PC-3 (cell line): ENCODE measurements around the gene EDNRA. TPM values are rescaled to one million over a fixed set of nuclear protein-coding genes. Genes with fewer than 3 reads are reported as not detected.

Source experiments
- ATAC-seq: fragments of 200-7000 bp; cut with Tn5 transposase; 2 replicates; pipeline ENCODE4 v1.9.1; 2020; ENCODE audit warnings: mild to moderate bottlenecking, moderate library complexity
- BruUV-seq: library from RNA; stranded (reverse); fragments of 400-500 nt; replicated peaks from 2 replicates; lab custom pipeline; 2021; lab: Mats Ljungman, UMichigan
- CTCF ChIA-PET: fragments of 300-600 bp; sonication (Branson Sonifier 250); formaldehyde crosslinking; loops from one replicate; lab custom pipeline; 2022; ENCODE audit warnings: antibody characterized with exemption; lab: Charles Lee
- POLR2A ChIA-PET: fragments of 300-600 bp; sonication (Branson Sonifier 250); formaldehyde crosslinking; loops from one replicate; lab custom pipeline; 2022; ENCODE audit warnings: antibody characterized with exemption; ENCODE audit not compliant: unreplicated experiment; lab: Charles Lee
- DNase-seq: peaks from one replicate; pipeline ENCODE4 v3.0.0-alpha.2; 2015
- H2AFZ ChIP-seq: fragments of 300-600 bp; sonication (generic); 2 replicates; pipeline ENCODE4 v1.6.0; 2016; ENCODE audit warnings: antibody characterized with exemption, low read length
- H3F3A ChIP-seq: fragments of 300-600 bp; sonication (generic); one replicate; pipeline ENCODE4 v1.6.0; 2017; ENCODE audit warnings: antibody characterized with exemption, low read length, control low read depth, mild to moderate bottlenecking; ENCODE audit not compliant: unreplicated experiment
- H3K27ac ChIP-seq: fragments of 300-600 bp; sonication (generic); 2 replicates; pipeline ENCODE4 v1.5.1; 2016; ENCODE audit warnings: mild to moderate bottlenecking, low read length
- H3K27me3 ChIP-seq: fragments of 300-600 bp; sonication (generic); 2 replicates; pipeline ENCODE4 v1.6.1; 2016; ENCODE audit warnings: low read length, mixed read lengths
- H3K36me3 ChIP-seq: fragments of 300-600 bp; sonication (generic); 2 replicates; pipeline ENCODE4 v1.6.1; 2016; ENCODE audit warnings: low read depth, mixed run types, low read length, mixed read lengths
- H3K4me1 ChIP-seq: fragments of 300-600 bp; sonication (generic); 2 replicates; pipeline ENCODE4 v1.5.1; 2016; ENCODE audit warnings: low read length; ENCODE audit not compliant: insufficient read depth
- H3K4me2 ChIP-seq: fragments of 300-600 bp; sonication (generic); 2 replicates; pipeline ENCODE4 v1.6.0; 2016; ENCODE audit warnings: low read length
- H3K4me3 ChIP-seq: fragments of 300-600 bp; sonication (generic); 2 replicates; pipeline ENCODE4 v1.5.1; 2016; ENCODE audit warnings: mild to moderate bottlenecking, low read length, mixed read lengths
- H3K79me2 ChIP-seq: fragments of 300-600 bp; sonication (generic); 2 replicates; pipeline ENCODE4 v1.6.1; 2017; ENCODE audit warnings: low read length, mixed read lengths
- H3K9ac ChIP-seq: fragments of 300-600 bp; sonication (generic); 2 replicates; pipeline ENCODE4 v1.6.0; 2016; ENCODE audit warnings: mild to moderate bottlenecking, low read length
- H3K9me2 ChIP-seq: fragments of 300-600 bp; sonication (generic); replicated peaks from 2 replicates; pipeline ENCODE4 v1.6.1; 2016; ENCODE audit warnings: mixed run types, low read length, mixed read lengths
- H3K9me3 ChIP-seq: fragments of 300-600 bp; sonication (generic); 2 replicates; pipeline ENCODE4 v1.6.1; 2016; ENCODE audit warnings: low read length, mixed read lengths
- H4K20me1 ChIP-seq: fragments of 300-600 bp; sonication (generic); 2 replicates; pipeline ENCODE4 v1.6.1; 2016; ENCODE audit warnings: low read length, mixed read lengths
- CTCF ChIP-seq: fragments of 300-600 bp; sonication (generic); conservative IDR thresholded peaks from 2 replicates; pipeline ENCODE4 v1.5.1; 2017; ENCODE audit warnings: antibody characterized with exemption, low read depth, mild to moderate bottlenecking, low read length
- EZH2 ChIP-seq: fragments of 300-600 bp; sonication (generic); IDR thresholded peaks from one replicate; pipeline ENCODE4 v1.6.1; 2017; ENCODE audit warnings: antibody characterized with exemption, mild to moderate bottlenecking, low read length; ENCODE audit not compliant: unreplicated experiment
- EZH2phosphoT487 ChIP-seq: fragments of 300-600 bp; sonication (generic); IDR thresholded peaks from 2 replicates; pipeline ENCODE4 v1.6.1; 2018; ENCODE audit warnings: mild to moderate bottlenecking, antibody characterized with exemption, low read length, borderline replicate concordance
- intact Hi-C: fragments of 100-400 bp; cut with micrococcal nuclease; formaldehyde crosslinking; loops from 2 replicates; pipeline ENCODE4 v1.9.0; 2023
- total RNA-seq: library from RNA; depleted of rRNA; stranded (reverse); fragments of >200 nt; gene quantifications from 2 replicates; pipeline ENCODE4 v1.2.3, GENCODE V29; 2014

The EDNRA gene
- total RNA-seq, 1 experiment from 2014 or later = 2.4 TPM

- BruUV-seq = no TSS peak
- POLR2A ChIA-PET = interaction anchor here (0.7 kb wide), 1 partner anchor 30 kb away, joined by 3 read pairs; no protein-coding TSS in a partner anchor
These were observed 10.2 kb downstream of the EDNRA start for GRCh38 chr4:147491086-147491485.

GRCh38 chr4:147492306-147492705 is 11.4 kb downstream of the EDNRA start:
- Histone ChIP-seq H2AFZ (no peak overlapping the region), H3K4me1 (no peaks in the 10 kb centered on the region), H3F3A (no peaks in the 10 kb centered on the region), H3K4me2 (no peak overlapping the region), H4K20me1 (no peaks in the 10 kb centered on the region), H3K79me2 (no peaks in the 10 kb centered on the region), H3K27me3 (no peaks in the 10 kb centered on the region), H3K4me3 (no peak overlapping the region), H3K36me3 (no peaks in the 10 kb centered on the region), H3K9me2 (no peaks in the 10 kb centered on the region), H3K9me3 (no peaks in the 10 kb centered on the region), H3K9ac (no peak overlapping the region), H3K27ac (no peak overlapping the region)
- no peak for ATAC-seq
- ChIA-PET CTCF (no interaction called here), POLR2A (no interaction called here)
- no peak for DNase-seq
- TF ChIP-seq EZH2 (no peak), EZH2phosphoT487 (no peak), CTCF (no peak)
- no TSS peak for BruUV-seq
- intact Hi-C loops = no loop called here

More at GRCh38 chr4:147491086-147491485, 10.2 kb downstream of the EDNRA start:
- H3K9me3 ChIP-seq = no peaks in the 10 kb centered on the region
- H3K4me3 ChIP-seq = no peak overlapping the region
- no peak overlapping the region for H3K27ac ChIP-seq
- no peaks in the 10 kb centered on the region for H3K79me2 ChIP-seq
- no peak overlapping the region for H2AFZ ChIP-seq
- H3F3A ChIP-seq = no peaks in the 10 kb centered on the region
- intact Hi-C loops = no loop called here
- H3K9me2 ChIP-seq = no peaks in the 10 kb centered on the region
- no peaks in the 10 kb centered on the region for H3K27me3 ChIP-seq
- TF ChIP-seq CTCF = no peak
- TF ChIP-seq EZH2 = no peak
- no peak for TF ChIP-seq EZH2phosphoT487
- no peaks in the 10 kb centered on the region for H3K36me3 ChIP-seq
- no peak overlapping the region for H3K4me2 ChIP-seq
- no peak for ATAC-seq
- H3K4me1 ChIP-seq = no peaks in the 10 kb centered on the region
- no peak for DNase-seq
- H4K20me1 ChIP-seq = no peaks in the 10 kb centered on the region
- no peak overlapping the region for H3K9ac ChIP-seq
- CTCF ChIA-PET = no interaction called here

GRCh38 chr4:147492761-147493160 is 11.9 kb downstream of the EDNRA start:
- no TSS peak for BruUV-seq
- H4K20me1 ChIP-seq = no peaks in the 10 kb centered on the region
- H3K36me3 ChIP-seq = no peaks in the 10 kb centered on the region
- no peaks in the 10 kb centered on the region for H3K9me2 ChIP-seq
- H3K27ac ChIP-seq = no peak overlapping the region
- ATAC-seq = no peak
- no peak overlapping the region for H3K9ac ChIP-seq
- H3K4me2 ChIP-seq = no peak overlapping the region
- H3K4me1 ChIP-seq = peaks cover 2% of the 10 kb centered on the region; the same call in 1 of the 2 replicates
- no peaks in the 10 kb centered on the region for H3K79me2 ChIP-seq
- POLR2A ChIA-PET = no interaction called here
- no peaks in the 10 kb centered on the region for H3F3A ChIP-seq
- H3K27me3 ChIP-seq = no peaks in the 10 kb centered on the region
- no peak overlapping the region for H2AFZ ChIP-seq
- DNase-seq = no peak
- H3K4me3 ChIP-seq = no peak overlapping the region
- intact Hi-C loops = no loop called here
- TF ChIP-seq EZH2 = no peak
- no peaks in the 10 kb centered on the region for H3K9me3 ChIP-seq
- CTCF ChIA-PET = no interaction called here
